ENCODE results near the gene NINJ1. TPM values are rescaled to one million over a fixed set of nuclear protein-coding genes. Genes with fewer than 3 reads are reported as not detected.
A peak's percentile ranks its signal among the peaks of the same experiment; 100 is the strongest.

The NINJ1 gene
- total RNA-seq, 1 donor from 2014 or later, result 23.8 TPM

DNA sequence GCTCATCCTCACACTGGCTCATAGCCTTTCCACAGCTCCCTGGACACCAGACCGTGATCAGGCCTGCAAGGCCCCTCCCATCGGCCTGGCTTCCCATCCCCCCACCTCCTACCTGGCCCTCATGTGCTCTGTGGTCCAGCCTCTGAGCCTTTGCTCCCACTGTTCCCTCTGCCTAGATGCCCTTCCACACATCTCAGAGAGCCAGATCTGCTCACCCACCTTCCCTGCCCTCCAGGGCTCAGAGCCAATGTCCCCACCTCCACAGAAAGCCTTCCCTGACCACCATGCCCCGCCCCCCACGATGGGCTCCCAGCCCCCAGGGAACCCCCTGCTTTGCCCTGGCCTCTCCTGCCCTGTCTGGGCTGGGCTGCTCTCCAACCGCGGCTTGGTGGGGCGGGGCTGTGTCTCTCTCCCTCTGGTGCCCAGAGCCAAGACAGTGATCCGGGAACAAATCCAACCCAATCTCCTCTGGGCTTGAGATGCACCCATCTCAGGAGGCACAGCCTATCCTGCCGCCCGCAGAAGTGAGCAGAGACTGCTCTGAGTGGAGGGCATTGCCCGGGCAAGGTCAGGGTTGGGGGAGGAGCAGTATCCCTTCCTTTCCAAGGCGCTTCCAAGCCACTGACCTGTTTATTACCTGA is 1.6 kb downstream of the NINJ1 start:
- peak; percentile 62 for DNase-seq (ENCODE audit: low spot score)

DNA sequence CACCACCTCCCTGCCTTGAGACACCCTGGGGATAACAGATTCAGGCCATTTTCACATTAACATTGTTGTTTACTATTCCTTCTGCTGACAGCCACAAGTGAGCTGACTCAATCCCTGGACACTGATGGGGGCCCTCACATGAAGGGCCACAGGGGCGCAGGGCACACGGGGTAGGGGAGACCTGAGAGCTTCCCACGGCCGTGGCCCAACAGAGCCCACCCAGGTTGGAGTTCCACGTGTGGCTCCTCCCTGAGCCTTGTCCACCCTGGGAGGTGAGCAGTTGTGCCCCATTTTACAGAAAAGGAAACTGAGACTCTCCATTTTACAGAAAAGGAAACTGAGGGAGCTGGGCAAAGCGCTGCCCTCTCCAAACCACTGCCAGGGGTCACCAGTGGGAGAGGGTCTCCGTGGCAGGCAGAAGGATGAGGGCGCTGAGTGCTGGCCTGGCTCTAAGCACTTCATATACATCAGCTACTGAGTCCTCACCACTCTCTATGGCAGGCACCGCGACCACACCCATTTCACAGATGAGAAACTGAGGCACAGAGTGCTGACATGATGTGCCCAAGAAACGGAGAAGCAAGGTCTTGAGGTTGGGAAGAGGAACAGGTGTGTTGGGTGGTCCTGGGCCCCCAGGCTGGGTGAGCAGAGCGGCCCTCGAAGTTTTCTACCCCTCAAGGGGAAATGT is 2.3 kb downstream of the NINJ1 start:
- no peak for DNase-seq (ENCODE audit: low spot score)

DNA sequence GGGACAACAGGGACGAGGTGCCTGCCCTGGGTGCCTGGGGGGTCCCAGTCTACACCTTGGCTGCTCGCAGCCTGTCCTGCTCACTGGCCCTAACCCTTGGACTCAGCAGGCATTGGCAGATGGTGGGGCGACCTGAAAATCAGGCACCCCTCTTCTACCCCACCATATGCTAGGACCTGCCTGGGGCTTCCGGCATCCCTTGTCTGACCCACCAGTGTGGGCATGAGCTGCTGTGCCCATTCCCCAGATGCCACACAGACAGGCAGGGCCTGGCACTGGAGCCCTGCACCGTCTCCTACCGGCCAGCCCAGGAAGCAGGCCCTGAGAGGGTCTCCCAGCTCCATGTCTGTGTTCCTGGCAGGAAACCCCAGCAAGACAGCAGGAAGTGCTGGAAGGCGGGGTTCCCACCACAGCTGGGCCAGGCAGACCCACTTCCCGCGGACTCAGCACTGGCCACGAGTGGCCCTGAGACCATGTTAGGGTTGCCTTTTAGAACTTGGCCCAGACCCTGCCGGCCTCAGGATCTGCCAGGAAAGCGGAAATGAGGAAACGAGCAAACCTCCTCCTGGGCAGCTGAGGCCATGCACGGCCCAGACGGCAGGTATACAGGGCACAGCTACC is 3.1 kb downstream of the NINJ1 start:
- peak; percentile 31 for DNase-seq (ENCODE audit: low spot score)

DNA sequence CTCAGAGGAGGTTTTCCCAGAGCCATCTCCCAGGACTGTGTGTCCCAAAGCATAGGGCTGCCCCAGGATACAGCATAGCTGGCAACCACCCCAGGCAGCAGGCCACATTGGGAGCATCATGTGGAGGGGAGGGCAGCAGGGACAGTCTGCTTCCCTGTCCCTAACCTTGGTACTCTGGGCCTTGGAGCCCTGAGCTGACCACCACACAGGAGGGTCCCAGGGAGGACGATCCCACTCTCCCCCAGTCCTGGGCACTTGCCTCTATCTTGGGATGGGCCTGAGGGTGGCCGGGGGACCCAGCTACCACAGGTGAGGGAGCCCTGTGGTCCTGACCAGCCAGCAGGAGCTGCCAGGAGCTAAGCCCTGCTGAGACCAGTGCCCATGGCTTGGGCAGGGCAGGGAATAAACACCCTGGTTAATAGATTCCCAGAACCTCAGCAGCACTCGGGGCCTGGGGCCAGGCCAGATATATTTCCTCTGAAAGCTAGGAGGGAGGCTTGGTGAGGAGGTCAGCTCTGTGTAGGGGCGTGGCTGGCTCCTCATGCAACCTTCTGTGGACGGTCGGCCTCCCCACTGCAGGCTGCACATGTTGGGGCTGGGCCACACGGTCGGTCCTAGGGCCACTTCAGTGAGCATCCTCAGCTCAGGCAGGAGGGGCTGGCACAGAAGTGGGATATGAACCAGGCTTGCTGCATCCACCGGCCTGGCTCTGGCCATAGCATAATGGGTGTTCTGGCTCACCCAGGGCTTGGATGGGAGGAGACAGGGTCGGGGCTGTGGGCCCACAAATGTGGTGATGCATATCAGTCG is 4.2 kb downstream of the NINJ1 start:
- DNase-seq (ENCODE audit: low spot score), result no peak

DNA sequence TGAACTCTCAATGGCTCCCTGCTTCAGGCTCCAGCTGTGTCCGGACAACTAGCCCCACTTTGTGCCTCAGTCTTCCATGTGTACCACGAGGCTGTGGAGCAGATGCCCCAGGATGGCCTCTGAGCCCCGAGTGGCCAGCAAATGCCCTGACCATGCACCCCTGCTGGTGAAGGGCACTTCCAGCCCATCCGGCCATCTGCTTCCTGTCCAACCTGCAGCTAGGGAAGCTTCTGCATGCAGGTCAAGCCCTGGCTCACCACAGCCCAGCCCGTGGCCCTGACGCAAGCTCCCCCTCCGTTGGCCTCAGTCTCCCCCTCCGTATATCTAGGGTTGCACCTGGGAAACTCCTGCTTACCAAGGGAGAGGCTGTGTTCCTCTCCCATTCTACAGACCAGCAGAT is 4.8 kb downstream of the NINJ1 start:
- DNase-seq (ENCODE audit: low spot score), result no peak

DNA sequence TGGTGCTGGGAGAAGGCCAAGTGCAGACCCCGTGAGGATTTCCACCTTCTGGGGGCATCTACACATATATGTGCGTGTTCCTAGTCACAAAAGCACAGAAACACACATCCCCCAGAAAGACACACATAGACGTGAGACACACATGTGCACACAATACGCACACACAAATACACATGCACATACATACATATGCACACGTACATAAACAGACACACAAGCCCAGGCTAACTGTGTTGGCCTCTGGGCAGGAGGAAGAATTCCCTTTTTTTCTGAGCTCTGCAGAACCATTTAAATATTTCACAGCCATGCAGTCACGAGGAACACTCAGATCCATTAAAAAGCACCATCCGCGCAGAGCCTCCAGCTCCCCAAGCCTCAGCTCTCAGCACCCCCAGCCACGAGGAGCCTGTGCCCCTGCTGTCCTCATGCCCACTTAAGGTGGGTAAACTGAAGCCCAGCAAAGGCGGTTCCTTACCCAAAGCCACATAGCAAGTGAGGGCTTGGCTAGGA is 5.3 kb downstream of the NINJ1 start:
- no peak for DNase-seq (ENCODE audit: low spot score)

DNA sequence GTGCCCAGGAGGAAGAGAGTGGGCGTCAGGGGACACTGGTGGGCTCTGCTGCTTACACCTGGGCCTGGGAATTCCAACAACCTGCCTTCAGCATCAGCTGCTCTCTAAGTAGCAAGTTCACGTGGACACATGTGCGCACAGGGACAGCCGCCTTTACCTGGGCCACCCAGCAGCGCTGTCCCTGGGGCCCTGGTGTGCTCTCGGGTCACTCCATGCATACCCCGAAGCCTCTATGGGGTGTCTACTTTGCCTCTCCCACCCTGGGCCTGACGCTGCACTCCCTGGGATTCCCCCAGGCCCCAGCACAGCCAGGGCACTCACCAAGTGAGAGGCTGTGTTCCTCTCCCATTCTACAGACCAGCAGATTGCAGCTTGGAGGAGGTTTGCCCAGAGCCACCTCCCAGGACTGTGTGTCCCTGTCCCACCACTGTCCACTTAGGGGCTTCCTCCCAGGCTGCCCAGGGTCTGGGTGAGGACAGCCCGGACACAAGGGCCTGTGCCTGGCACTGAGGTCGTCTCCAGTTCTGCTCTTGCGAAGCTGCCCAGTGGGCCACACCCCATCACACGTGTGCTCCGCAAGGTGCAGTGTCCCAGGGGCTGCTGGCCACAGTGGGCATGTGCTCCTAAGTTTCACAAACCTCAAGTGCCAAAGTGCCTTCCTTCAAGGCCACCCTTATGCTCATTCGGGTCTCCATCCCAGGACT is 5.9 kb downstream of the NINJ1 start:
- DNase-seq (ENCODE audit: low spot score), result no peak

DNA sequence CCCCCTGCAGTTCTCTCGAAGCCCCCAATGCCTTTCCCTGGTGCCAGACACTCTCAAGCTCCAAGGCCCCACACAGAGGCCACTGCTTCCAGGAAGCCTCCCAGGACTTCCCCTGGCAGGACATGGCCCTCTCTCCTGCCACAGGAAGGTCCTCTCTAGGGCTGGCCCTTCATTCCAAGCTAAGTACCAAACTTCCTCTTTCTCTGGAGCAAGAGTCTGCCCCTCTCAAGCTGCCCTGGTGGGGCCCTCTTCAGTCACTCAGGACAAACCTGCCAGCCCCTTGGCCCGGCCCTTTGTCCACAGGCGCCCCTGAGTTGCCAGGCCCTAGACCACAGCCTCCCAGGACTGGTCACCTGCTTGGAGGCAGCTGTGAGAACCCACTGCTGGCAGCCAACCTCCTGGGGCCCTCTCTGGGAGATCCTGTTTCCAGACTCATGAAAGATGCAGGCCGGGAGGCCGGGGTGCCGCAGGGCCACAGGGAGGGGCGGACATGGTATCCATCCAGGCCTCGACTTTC is 6.6 kb downstream of the NINJ1 start:
- peak; percentile 60 for DNase-seq (ENCODE audit: low spot score)

DNA sequence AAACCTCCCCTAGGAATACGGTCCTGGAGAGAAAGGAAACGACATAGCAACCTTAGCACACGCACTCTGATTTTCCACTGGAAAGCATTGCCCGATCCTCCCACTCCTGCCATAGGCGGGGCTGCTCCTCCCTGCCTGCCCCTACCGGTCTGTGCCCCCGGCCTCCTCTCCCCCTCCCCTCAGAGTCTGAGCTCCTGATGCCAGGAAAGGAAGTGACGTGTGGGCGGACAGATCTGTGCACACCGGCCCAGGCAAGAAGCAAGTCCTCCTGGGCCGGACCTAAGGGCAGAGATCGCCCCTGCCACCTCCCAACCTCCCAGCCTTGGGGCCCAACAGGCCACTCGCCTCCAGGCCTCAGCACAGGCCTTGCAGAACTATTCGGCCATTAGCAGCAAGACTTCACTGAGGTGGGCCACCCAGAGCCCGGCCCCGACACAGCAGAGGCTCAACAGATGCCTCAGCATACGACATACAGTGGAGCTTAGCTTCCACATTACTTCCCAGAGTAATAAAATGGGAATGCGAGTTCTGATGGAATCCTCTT is 7.2 kb downstream of the NINJ1 start:
- peak; percentile 88 for DNase-seq (ENCODE audit: low spot score)

DNA sequence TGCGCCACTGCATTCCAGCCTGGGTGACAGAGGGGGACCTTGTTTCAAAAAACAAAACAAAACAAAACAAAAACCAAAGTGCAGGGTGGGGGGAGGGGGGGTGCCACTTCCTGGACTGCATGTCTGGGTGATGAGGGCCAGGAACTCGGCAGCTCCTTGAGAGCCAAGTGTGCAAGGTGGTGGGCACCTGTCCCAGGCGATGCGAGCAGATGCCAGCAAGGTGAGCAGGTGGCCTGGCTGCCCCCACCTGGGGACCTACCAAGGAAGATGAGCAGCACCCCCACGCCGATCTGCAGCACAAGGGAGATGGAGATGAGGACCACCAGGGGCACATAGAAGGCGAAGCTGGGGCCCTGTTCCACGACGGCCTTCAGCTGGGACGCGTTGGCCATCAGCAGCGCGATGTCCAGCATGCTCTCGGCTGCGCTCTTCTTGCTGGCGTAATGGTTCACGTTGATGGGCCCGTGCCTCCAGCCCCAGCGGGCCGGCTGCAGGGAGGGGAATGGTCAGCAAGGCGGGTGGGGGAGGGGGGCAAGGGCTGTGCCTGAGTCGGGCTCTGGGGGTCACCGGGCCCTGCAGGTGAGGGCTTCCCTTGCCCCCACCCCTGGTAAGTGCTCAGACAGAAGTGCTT is 7.8 kb downstream of the NINJ1 start:
- DNase-seq (ENCODE audit: low spot score), result no peak

DNA sequence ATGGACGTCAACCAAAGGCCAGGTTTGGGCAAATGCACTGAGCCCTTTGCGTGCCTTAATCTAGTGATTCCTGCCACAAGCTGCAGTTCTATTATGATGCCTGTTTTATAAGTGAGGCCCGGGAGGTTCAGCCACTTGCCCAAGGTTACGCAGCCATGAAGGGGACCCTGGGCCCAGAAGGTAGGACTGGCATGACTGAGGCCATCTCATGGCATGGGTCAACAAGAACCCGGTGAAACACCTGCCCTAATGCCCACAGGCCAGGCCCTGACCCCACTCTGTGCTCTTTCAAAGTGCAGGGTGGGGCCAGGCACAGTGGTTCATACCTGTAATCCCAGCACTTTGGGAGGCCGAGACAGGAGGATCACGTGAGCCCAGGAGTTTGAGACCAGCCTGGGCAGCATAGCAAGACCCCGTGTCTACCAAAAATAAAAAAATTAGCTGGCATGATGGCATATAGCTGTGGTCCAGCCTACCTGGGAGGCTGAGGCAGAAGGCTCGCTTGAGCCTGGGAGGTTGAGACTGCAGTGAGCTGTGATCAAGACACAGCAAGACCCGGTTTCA is 8.6 kb downstream of the NINJ1 start:
- DNase-seq (ENCODE audit: low spot score), result no peak

DNA sequence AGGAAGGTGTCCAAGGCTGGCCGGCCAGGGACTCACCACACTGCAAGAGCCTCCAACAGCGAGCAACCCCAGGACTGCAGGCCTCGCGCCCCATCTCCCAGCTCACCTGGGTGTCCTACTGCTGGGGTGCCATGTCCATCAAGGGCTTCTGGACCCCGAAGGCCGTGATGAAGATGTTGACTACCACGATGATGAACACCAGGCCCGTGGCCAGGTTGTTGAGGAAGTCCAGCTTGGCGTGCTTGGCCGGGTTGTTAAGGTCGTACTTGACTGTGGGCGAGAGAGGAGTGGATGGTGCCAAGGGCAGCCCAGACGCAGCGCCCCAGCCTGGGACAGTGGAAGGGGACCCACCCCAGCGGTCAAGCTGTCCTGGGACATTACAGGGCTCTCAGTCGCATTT is 9.3 kb downstream of the NINJ1 start:
- DNase-seq (ENCODE audit: low spot score), result no peak

DNA sequence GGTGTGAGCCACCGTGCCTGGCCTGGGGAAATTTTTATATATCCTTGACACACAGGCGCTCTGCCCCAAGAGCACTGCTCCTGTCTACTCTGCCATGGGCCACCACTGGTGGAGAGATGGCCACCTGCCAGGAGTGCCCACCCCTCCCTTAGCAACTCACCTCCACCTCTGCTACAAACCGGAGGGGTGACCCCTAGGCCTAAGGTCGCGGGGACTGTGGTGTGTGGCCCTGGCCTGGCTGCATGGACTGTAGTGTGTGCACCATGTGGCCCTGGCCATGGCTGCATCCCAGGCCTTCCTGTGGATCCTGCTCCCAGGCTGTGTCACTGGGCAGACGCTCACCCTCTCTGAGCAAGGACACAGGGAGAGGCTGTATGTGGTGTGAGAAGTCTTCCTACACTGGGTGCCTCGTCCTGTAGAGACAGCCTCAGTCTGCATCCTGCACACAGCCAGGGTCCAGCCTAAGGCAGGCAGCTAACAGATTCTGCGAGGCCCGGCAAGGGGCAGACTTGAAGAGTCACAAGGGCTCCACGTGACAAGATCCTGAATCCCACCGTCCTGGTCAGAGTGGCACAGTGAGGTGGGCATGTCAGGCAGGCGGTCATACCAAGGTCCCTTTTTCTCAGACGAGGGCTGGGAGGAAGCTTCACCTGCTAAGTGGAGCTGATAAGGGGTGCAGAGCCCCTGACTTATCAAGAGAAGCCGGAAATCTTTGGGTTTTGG is 10.3 kb downstream of the NINJ1 start:
- no peak for DNase-seq (ENCODE audit: low spot score)

DNA sequence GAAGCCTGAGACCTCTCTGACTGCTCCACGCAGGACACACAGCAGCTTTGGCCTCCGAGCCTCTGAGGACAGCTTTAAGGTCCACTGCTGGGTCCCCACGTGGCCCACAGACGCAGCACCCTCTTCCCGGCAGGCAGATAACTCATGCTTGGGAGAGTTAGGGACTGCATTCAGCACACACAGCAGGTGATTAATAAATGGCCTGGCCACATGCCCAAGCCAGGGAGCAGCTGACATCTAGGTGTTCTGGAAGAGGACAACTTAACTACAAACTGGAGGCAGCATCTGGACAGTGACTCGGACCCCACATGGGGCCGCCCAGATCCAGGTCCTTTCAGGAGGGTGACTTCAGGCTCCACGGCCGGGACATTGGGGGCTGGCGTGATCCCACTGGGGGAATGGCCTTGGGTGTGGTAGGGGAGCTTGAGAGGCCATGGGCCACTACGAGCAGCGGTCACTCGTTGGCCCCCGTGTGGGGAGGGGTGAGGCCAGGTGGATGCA is 11.3 kb downstream of the NINJ1 start:
- DNase-seq (ENCODE audit: low spot score), result no peak

DNA sequence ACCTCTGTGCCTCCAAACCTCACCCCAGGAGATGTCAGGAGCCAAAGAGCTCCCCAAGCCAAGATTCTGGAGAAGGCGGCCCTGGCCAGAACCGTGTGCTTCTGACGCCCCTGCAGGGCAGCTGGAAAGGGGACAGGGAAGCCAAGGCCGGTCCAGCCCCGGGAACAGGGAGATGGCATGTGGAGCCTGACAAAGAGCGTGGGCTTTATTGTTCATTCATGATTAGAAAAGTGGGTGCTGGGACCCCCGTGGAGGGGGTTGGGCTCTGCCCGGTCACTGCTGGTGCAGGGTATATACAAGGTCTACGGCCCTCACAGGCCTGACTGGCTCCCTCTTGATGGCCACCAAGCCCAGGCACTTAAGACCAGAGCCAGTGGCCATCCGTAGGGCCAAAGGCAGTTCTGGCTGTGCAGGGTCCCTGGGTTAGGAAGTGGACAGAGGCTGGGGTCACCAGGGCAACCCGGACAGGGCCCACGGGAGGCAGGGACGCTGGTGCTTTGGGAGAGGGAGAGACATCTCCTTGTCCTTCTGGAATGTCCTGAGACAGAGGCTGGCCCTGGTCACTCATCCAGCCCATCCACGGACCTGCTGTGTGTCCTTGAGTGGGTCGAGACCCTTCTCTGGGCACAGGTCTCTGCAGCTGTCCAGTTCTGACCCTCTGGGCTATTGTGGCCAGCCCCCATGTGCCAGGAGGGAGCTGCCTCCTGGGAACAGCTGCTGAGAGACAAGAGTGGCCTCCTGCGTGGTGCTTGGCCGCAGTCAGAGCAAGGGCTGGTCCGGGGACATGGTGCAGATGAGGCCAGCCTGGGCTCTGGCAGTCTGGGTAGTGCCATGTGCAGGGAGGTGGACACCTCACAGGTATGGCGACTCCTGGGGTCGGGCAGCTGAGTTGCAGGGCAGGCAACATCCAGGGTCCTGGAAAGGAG is 12.5 kb downstream of the NINJ1 start:
- DNase-seq (ENCODE audit: low spot score), result no peak

DNA sequence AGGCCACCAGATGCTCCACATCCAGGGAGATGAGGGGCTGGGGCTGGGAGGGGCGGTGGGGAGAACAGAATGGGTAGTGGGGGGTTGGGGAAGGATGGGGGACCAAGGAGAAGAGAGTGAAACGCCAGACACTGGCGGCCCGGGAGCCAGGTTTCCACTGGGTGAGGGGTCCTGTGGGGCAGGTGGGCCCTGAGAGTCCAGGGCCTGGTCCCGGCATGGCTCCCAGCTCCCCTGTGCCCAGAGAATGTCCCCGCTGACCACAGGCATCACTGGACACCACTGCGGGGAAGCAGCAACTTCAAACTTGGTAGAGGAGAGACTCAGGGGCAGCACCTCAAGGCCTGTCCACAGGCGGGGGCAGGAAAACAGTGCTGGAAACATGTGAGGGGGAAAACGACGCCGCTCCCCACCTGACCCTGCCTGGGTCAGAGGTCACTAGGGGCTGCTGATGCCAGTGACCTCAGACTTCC is 13.2 kb downstream of the NINJ1 start:
- DNase-seq (ENCODE audit: low spot score), result no peak

DNA sequence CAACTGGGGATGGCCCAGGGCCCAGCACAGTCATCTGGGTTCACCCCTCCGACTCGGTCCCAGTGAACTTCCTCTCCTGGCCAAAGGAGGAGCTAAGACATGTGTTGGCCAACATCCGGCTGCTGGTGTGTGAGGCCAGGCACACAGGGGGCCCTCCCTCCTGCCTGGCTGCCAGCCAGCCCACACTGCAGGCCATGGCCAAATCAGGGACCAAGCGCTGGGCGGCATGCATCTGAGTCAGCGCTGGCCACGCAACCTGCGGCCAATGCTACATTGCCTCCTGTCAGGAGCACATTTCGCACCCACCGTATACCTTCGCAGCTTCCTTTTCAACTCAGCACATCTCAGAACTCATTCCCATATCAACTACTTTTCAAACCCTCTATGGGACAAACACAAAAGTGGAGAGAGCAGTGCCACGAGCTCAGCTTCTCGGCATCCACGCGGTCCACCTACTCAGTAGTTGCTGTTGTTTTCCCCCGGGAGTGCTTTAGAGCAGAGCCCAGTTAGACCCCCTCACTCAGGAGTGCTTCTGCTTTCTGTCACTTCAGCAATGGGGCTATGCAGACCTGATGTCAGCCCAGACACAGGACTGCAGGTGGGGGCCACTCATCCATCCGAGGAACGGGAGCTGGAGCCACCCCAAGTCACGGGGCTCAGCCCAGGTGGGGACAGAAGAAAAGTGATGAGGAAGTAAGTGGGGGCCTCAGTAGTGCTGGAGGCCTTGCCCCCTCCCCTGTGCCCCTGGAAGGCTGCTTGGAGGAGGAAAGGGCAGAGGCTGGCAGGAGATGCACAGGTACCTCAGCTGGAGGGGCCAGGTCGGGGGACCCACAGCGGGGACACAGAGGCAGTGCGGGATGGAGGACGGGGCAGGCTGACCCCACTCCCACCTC is 13.9 kb downstream of the NINJ1 start:
- DNase-seq (ENCODE audit: low spot score), result peak; percentile 79

Data from umbilical cord (tissue), 2 donors.